GM12891 (cell line): ENCODE results near the gene STX11.

Experiments used
- DNase-seq: peaks from one replicate; pipeline ENCODE4 v3.0.0; 2011; ENCODE audit warnings: low spot score; ENCODE audit not compliant: insufficient read length
- FAIRE-seq: peaks from 2 replicates; lab custom pipeline; 2011; peaks lifted over from hg19 to GRCh38; lab: Jason Lieb, UNC
- PAX5 ChIP-seq: IDR thresholded peaks from 2 replicates; pipeline ENCODE4 v1.6.1; 2011; ENCODE audit warnings: low read length, moderate library complexity, mild to moderate bottlenecking; ENCODE audit not compliant: insufficient read depth, severe bottlenecking
- POLR2A ChIP-seq: IDR thresholded peaks from 2 replicates; pipeline ENCODE4 v1.6.1; 2011; ENCODE audit warnings: low read depth, low read length, control low read depth
- POLR2AphosphoS5 ChIP-seq: IDR thresholded peaks from 2 replicates; pipeline ENCODE4 v1.6.1; 2011; ENCODE audit warnings: low read depth, low read length, control low read depth
- POU2F2 ChIP-seq: IDR thresholded peaks from 2 replicates; pipeline ENCODE4 v1.6.1; 2011; ENCODE audit warnings: low read depth, mild to moderate bottlenecking, control low read depth, low read length, moderate library complexity
- SPI1 ChIP-seq: IDR thresholded peaks from 2 replicates; pipeline ENCODE4 v1.6.1; 2011; ENCODE audit warnings: low read depth, low read length, control low read depth
- TAF1 ChIP-seq: IDR thresholded peaks from 2 replicates; pipeline ENCODE4 v1.6.1; 2011; ENCODE audit warnings: low read depth, low read length, control low read depth

The STX11 gene

GRCh38 chr6:144139817-144140216 is 10.5 kb upstream of the STX11 start:
- TF ChIP-seq POU2F2 (no peak), PAX5 (no peak), TAF1 (no peak), SPI1 (no peak), POLR2AphosphoS5 (no peak), POLR2A (no peak)
- peak; percentile 52 for FAIRE-seq
- DNase-seq: no peak

DNA sequence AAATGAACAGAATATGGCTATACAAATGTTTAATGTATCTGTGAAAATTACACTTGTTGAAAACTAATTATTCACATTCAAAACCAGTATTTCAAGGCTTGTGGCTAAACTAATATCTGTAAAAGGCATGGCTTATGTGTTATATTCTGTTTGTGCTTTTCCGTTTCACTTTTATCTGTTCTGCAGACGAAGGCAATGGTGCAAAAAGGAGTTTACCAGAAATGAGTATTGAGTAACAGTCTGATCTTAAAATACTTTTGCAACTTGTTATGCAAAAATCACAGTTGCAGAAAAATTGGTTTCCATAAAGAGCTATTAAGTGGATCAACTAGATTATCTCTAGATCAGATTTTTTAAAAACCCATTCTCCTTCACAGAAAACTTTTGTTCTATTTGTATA is 9.4 kb upstream of the STX11 start:
- TF ChIP-seq PAX5 (no peak), POLR2AphosphoS5 (no peak), POU2F2 (no peak), SPI1 (no peak), TAF1 (no peak), POLR2A (no peak)
- FAIRE-seq (peak; percentile 82), DNase-seq (no peak)

DNA sequence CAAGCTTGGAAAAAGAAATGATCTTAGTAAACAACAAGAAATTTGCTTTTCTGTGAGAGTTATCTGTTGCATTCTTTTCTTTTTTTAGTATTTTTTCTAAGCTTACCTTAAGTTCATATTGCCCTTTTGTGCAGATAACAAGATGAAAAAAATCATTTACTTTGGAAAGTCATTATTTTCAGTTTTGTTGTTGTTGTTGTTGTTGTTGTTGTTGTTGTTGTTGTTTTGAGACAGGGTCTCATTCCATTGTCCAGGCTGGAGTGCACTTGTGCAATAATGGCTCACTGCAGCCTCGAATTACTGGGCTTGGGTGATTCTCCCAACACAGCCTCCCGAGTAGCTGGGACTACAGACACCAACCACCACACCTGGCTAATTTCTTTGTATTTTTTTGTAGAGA is 8.8 kb upstream of the STX11 start:
- no peak for DNase-seq
- no peak for FAIRE-seq
- TF ChIP-seq SPI1 (no peak), POLR2A (no peak), POLR2AphosphoS5 (no peak), TAF1 (no peak), POU2F2 (no peak), PAX5 (no peak)

DNA sequence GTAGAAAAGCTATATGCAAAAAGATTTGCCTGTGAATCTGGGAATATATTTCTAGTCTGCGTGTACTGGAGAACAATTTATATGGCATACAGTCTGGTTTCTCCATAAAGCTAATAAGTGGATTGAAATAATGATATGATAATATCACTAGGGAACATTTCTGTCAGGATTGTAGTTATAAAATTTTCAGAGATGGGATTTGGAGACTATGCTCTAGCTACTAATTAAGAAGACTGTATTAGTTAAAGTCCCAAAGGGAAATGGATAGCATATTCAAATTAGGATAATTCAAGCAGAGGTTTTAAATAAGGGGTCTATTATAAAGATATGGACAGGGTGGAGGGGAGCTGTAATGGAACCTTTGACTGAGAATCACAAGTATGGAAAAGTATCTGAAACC is 7.2 kb upstream of the STX11 start:
- no peak for DNase-seq
- peak; percentile 51 for FAIRE-seq
- no peak for TF ChIP-seq PAX5
- no peak for TF ChIP-seq SPI1
- TF ChIP-seq POU2F2: no peak
- TF ChIP-seq POLR2A: no peak
- TF ChIP-seq POLR2AphosphoS5: no peak
- TF ChIP-seq TAF1: no peak

DNA sequence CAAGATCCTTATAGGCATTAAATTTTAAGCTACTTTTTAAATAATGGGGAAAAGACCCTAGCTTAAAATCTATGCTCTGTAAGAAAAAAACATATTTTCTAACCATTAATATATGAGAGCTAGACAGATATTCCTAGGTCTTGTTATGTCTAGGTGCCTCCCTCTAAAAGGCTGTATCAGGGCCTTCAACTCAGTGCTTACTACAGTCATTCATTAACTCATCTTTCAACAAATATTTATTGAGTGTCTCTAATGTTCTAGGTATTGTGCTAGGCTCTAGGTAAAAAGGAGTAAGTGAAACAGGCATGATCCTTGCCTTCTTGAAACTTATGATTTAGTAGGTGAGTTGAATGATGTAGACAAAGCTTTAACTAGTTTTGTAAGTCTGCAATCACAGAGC is 6.4 kb upstream of the STX11 start:
- DNase-seq (no peak), FAIRE-seq (no peak)
- TF ChIP-seq POLR2A: no peak
- no peak for TF ChIP-seq TAF1
- no peak for TF ChIP-seq POU2F2
- no peak for TF ChIP-seq PAX5
- TF ChIP-seq POLR2AphosphoS5: no peak
- TF ChIP-seq SPI1: no peak

- no peak for FAIRE-seq
- no peak for DNase-seq
- TF ChIP-seq POLR2A: no peak
- no peak for TF ChIP-seq TAF1
- no peak for TF ChIP-seq PAX5
- no peak for TF ChIP-seq SPI1
- no peak for TF ChIP-seq POU2F2
- no peak for TF ChIP-seq POLR2AphosphoS5
Observed at GRCh38 chr6:144144996-144145395, 5.3 kb upstream of the STX11 start.

DNA sequence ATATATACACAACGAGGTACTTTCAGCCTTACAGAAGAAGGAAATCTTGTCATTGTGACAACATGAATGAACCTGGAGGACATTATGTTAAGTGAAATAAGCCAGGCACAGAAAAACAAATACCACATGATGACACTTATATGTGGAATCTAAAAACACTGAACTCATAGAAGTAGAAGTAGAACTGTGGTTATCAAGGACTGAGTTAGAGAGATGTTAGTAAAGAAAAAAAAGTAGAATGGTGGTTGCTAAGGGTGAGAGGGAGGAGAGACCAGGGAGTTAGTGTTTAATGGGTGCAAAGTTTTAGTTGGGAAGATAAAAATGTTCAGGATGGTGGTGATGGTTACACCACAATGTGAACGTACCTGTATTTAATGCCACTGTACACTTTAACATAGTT is 4.8 kb upstream of the STX11 start:
- DNase-seq (no peak), FAIRE-seq (no peak)
- TF ChIP-seq TAF1: no peak
- TF ChIP-seq POLR2AphosphoS5: no peak
- no peak for TF ChIP-seq POLR2A
- TF ChIP-seq PAX5: no peak
- no peak for TF ChIP-seq SPI1
- no peak for TF ChIP-seq POU2F2

GRCh38 chr6:144148886-144149285 is 1.4 kb upstream of the STX11 start:
- DNase-seq: no peak
- TF ChIP-seq POLR2AphosphoS5 (no peak), POLR2A (no peak), PAX5 (no peak), POU2F2 (no peak), TAF1 (no peak), SPI1 (no peak)
- no peak for FAIRE-seq

DNA sequence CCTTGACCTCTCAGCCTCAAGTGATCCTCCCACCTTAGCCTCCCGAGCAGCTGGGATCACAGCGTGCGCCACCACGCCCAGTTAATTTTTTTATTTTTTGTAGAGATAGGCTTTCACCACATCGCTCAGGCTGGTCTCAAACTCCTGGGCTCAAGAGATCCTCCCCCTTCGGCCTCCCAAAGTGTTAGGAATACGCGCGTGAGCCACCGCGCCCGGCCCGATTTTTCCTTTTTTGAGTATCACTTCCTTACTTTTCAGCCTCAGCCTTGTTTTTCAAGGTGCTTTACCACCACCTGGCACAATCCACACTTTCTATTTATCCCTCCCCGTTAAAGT is 791 bp upstream of the STX11 start:
- no peak for DNase-seq
- no peak for TF ChIP-seq PAX5
- peak; percentile 35; the same call in 1 of the 2 replicates for TF ChIP-seq SPI1
- no peak for TF ChIP-seq POLR2AphosphoS5
- FAIRE-seq: no peak

DNA sequence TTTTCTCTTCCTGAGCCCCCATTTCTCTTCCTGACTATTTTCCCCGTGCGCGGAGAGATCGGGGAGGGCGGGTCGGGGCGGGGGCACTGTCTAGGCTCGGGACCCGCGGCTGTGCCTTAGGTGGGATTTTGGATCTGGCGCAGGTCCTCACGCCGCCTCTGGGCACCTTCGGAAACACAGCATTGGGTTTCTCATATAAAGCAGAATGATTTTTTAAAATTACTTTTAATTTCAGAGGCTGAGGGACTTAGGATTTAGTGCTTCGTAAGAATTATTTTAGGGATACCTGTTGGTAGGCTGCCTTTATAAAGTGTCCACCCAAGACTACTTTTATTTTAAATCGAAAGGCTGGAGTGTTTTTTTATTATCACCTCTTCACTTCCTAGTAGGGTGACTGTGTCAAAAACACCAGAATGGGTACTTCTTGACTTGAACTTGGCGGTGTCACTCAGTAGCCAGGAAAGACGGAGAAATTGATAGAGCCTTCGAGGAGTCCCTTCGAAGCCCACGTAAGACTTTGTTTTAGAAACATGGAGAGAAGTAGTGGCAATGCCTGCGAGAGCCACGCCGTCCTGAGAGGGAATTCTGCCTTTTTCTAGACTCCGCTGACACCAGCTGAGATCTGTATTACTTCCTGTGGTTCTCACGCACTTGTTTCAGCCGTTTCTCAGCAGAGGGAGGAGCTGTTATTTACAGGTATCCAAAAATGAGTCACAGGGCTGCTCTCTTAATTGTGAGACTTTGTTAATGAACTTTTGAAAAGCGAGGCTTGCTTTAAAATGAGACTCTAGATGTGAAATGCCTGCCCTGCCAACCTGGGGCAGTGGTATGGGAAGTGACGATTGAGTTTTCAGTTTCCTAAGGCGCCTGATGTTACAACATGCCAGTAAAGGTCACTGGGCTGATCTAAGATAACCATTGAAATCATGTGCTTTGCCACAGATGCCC is 667 bp downstream of the STX11 start:
- peak; percentile 93 for FAIRE-seq
- DNase-seq: peak; percentile 17

More for the DNA sequence above, 667 bp downstream of the STX11 start:
- no peak for TF ChIP-seq PAX5
- TF ChIP-seq SPI1: no peak
- no peak for TF ChIP-seq POU2F2
- TF ChIP-seq POLR2AphosphoS5: peak; percentile 76
- TF ChIP-seq POLR2A: peak; percentile 70
- 0 out of 2 replicates have a peak, but pooled peaks have one; percentile 4 for TF ChIP-seq TAF1
